SK-N-SH treated with all-trans-retinoic acid at 6 μM for 48 hours (cell line): Measurements from ENCODE around the gene MAP3K20.

ENCODE experiments used
- ATAC-seq: fragments of 200-7000 bp; cut with Tn5 transposase; 3 replicates; pipeline ENCODE4 v1.9.1; 2020; ENCODE audit warnings: mild to moderate bottlenecking, moderate library complexity
- ARNTL ChIP-seq: fragments of 450-650 bp; formaldehyde crosslinking; IDR thresholded peaks from 2 replicates; pipeline ENCODE4 v1.5.0; 2020; ENCODE audit warnings: low read depth, mild to moderate bottlenecking, moderate library complexity, borderline replicate concordance
- BACH2 ChIP-seq: fragments of 250-450 bp; sonication (Bioruptor Pico); IDR thresholded peaks from 2 replicates; pipeline ENCODE4 v1.9.0; 2021; ENCODE audit warnings: mild to moderate bottlenecking, borderline replicate concordance
- CSDC2 ChIP-seq: fragments of 250-450 bp; sonication (Bioruptor Pico); IDR thresholded peaks from 2 replicates; pipeline ENCODE4 v1.5.0; 2020; ENCODE audit warnings: mild to moderate bottlenecking, moderate library complexity
- CSRNP3 ChIP-seq: fragments of 250-450 bp; sonication (Bioruptor Pico); IDR thresholded peaks from 2 replicates; pipeline ENCODE4 v1.5.1; 2021; ENCODE audit warnings: mild to moderate bottlenecking, moderate library complexity
- ESRRG ChIP-seq: fragments of 250-450 bp; sonication (Bioruptor Pico); IDR thresholded peaks from 2 replicates; pipeline ENCODE4 v1.6.1; 2021; ENCODE audit warnings: mild to moderate bottlenecking
- GLIS3 ChIP-seq: fragments of 250-450 bp; sonication (Bioruptor Pico); IDR thresholded peaks from 2 replicates; pipeline ENCODE4 v1.5.0; 2020; ENCODE audit warnings: mild to moderate bottlenecking, moderate library complexity
- ISL1 ChIP-seq: fragments of 250-450 bp; sonication (Bioruptor Pico); IDR thresholded peaks from 2 replicates; pipeline ENCODE4 v2.1.2; 2022; ENCODE audit warnings: mild to moderate bottlenecking, moderate library complexity
- OSR1 ChIP-seq: fragments of 250-450 bp; sonication (Bioruptor Pico); IDR thresholded peaks from 2 replicates; pipeline ENCODE4 v1.8.0; 2022; ENCODE audit warnings: moderate library complexity, mild to moderate bottlenecking, inconsistent platforms
- POU6F1 ChIP-seq: fragments of 250-450 bp; sonication (Bioruptor Pico); IDR thresholded peaks from 2 replicates; pipeline ENCODE4 v1.8.0; 2021; ENCODE audit warnings: low read depth, mild to moderate bottlenecking, moderate library complexity, borderline replicate concordance
- PPARA ChIP-seq: fragments of 250-450 bp; sonication (Bioruptor Pico); IDR thresholded peaks from 2 replicates; pipeline ENCODE4 v1.5.0; 2020; ENCODE audit warnings: mild to moderate bottlenecking, borderline replicate concordance
- RARB ChIP-seq: fragments of 250-450 bp; sonication (Bioruptor Pico); IDR thresholded peaks from 2 replicates; pipeline ENCODE4 v1.8.0; 2021; ENCODE audit warnings: mild to moderate bottlenecking, moderate library complexity
- SNAI2 ChIP-seq: fragments of 250-450 bp; sonication (Bioruptor Pico); IDR thresholded peaks from 2 replicates; pipeline ENCODE4 v1.5.0; 2020; ENCODE audit warnings: mild to moderate bottlenecking, moderate library complexity
- TCF4 ChIP-seq: fragments of 250-450 bp; sonication (Bioruptor Pico); IDR thresholded peaks from 2 replicates; pipeline ENCODE4 v1.8.0; 2021; ENCODE audit warnings: mild to moderate bottlenecking, moderate library complexity, borderline replicate concordance
- TOX ChIP-seq: fragments of 250-450 bp; sonication (Bioruptor Pico); IDR thresholded peaks from 2 replicates; pipeline ENCODE4 v1.8.0; 2021; ENCODE audit warnings: mild to moderate bottlenecking, moderate library complexity, borderline replicate concordance
- ZC3H10 ChIP-seq: fragments of 250-450 bp; sonication (Bioruptor Pico); IDR thresholded peaks from 2 replicates; pipeline ENCODE4 v1.5.1; 2021; ENCODE audit warnings: mild to moderate bottlenecking, moderate library complexity
- ZFP3 ChIP-seq: fragments of 250-450 bp; sonication (Bioruptor Pico); IDR thresholded peaks from 2 replicates; pipeline ENCODE4 v1.5.0; 2020; ENCODE audit warnings: mild to moderate bottlenecking, moderate library complexity
- ZNF565 ChIP-seq: fragments of 450-650 bp; formaldehyde crosslinking; conservative IDR thresholded peaks from 2 replicates; pipeline ENCODE4 v1.5.0; 2020; ENCODE audit warnings: low read depth, mild to moderate bottlenecking, moderate library complexity
- ZNF70 ChIP-seq: fragments of 450-650 bp; formaldehyde crosslinking; IDR thresholded peaks from 2 replicates; pipeline ENCODE4 v1.5.0; 2020; ENCODE audit warnings: mild to moderate bottlenecking, moderate library complexity
- TF ChIP-seq, protein P1 (sequence below): fragments of 250-450 bp; sonication (Bioruptor Pico); IDR thresholded peaks from 2 replicates; pipeline ENCODE4 v1.5.0; 2020; ENCODE audit warnings: mild to moderate bottlenecking, moderate library complexity
- TF ChIP-seq, protein P2 (sequence below): fragments of 250-450 bp; sonication (Bioruptor Pico); IDR thresholded peaks from 2 replicates; pipeline ENCODE4 v1.8.0; 2020; ENCODE audit warnings: mild to moderate bottlenecking, moderate library complexity, borderline replicate concordance

MAP3K20 gene

DNA sequence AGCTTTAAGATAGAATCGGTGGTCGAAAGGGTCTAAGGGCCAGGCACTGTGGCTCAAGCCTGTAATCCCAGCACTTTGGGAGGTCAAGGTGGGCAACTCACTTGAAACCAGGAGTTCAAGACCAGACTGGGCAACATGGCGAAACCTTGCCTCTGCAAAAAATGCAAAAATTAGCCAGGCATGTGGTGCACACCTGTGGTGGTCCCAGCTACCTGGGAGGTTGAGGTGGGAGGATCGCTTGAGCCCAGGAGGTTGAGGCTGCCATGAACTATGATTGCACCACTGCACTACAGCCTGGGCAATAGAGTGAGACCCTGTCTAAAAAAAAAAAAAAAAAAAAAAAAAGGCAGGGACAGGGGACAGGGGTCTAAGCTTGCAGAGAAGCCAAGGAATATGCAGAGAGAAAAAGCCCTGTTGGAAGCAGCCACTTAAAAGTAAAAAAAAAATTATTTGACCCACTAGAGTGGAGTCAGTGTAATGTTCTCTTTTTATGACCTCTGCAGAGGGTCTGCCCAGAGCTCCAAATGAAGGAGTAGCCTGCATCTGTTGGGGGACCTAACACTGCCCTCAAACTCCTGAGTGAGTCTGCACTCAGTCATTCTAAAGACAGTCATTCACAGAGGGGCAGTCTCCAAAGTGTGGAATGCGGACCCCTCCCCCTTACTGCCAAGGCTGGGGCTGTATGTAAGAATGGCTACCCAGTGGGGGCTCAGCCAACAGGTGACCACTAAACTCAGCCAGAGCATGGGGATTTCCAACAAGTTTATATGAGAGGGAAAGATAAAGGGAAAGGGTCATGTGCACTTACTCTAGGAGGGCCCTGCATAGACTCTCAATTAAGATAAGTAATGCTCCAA lies 160.5 kb downstream of the MAP3K20 start:
- no peak for ATAC-seq

GRCh38 chr2:173238385-173238784 lies 162.7 kb downstream of the MAP3K20 start:
- no peak for ATAC-seq
- TF ChIP-seq ISL1 (CRISPR knock-in tag) (no peak), ARNTL (no peak), ZC3H10 (no peak), POU6F1 (no peak), PPARA (CRISPR knock-in tag) (no peak), TCF4 (CRISPR knock-in tag) (no peak), SNAI2 (CRISPR knock-in tag) (no peak), OSR1 (no peak)

More for the DNA sequence above, 160.5 kb downstream of the MAP3K20 start:
- TF ChIP-seq ARNTL (no peak), CSRNP3 (CRISPR knock-in tag) (no peak), TOX (CRISPR knock-in tag) (no peak), BACH2 (no peak), GLIS3 (no peak), ZFP3 (no peak)
- TF ChIP-seq, protein P1, sequence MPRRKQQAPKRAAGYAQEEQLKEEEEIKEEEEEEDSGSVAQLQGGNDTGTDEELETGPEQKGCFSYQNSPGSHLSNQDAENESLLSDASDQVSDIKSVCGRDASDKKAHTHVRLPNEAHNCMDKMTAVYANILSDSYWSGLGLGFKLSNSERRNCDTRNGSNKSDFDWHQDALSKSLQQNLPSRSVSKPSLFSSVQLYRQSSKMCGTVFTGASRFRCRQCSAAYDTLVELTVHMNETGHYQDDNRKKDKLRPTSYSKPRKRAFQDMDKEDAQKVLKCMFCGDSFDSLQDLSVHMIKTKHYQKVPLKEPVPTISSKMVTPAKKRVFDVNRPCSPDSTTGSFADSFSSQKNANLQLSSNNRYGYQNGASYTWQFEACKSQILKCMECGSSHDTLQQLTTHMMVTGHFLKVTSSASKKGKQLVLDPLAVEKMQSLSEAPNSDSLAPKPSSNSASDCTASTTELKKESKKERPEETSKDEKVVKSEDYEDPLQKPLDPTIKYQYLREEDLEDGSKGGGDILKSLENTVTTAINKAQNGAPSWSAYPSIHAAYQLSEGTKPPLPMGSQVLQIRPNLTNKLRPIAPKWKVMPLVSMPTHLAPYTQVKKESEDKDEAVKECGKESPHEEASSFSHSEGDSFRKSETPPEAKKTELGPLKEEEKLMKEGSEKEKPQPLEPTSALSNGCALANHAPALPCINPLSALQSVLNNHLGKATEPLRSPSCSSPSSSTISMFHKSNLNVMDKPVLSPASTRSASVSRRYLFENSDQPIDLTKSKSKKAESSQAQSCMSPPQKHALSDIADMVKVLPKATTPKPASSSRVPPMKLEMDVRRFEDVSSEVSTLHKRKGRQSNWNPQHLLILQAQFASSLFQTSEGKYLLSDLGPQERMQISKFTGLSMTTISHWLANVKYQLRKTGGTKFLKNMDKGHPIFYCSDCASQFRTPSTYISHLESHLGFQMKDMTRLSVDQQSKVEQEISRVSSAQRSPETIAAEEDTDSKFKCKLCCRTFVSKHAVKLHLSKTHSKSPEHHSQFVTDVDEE (CRISPR knock-in tag) = no peak

GRCh38 chr2:173238831-173239230 lies 163.2 kb downstream of the MAP3K20 start:
- no peak for TF ChIP-seq GLIS3
- no peak for TF ChIP-seq PPARA (CRISPR knock-in tag)
- TF ChIP-seq TCF4 (CRISPR knock-in tag) = no peak
- no peak for ATAC-seq

DNA sequence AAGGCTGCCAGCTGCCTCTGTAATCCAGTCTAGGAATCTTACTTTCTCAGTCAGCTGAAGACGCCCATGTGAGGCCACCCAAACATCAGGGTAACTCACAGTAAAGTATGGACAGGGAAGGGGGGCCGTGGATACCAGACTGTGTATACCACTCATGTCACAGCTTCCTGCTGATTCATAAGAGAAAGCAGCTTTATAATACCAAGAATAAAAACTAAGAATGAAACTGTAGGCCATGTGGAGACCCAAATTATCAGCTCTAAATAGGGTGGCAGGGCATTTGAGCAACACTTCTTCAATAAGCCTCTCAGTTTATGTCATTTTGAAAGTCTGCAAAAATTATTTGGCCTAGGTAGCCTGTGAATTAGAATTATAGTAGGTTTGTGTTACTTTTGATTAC lies 164.0 kb downstream of the MAP3K20 start:
- ATAC-seq = no peak
- TF ChIP-seq RARB (no peak), ESRRG (CRISPR knock-in tag) (no peak)
- TF ChIP-seq, all 23 proteins: peak for 0

DNA sequence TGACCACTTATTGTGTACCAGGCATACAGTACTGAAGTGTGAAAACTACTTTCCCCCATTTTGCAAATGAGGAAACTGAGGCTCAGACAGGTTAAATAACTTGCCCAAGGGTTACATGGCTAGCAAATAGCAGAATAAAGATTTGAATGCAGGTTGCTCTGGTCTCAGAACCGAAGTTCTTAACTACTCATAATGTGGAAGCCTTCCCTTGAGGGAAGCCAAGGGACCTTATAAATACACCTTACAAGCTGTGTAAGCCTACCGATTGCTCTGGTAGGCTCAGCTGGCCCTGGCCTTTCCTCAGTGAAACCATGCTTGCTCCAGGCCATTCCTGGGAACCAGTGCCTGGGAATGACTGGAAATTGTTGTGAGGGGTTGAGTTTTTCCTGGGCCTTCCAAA lies 164.4 kb downstream of the MAP3K20 start:
- TF ChIP-seq ZNF70 (CRISPR knock-in tag) = no peak
- no peak for TF ChIP-seq ARNTL
- TF ChIP-seq, protein P2, sequence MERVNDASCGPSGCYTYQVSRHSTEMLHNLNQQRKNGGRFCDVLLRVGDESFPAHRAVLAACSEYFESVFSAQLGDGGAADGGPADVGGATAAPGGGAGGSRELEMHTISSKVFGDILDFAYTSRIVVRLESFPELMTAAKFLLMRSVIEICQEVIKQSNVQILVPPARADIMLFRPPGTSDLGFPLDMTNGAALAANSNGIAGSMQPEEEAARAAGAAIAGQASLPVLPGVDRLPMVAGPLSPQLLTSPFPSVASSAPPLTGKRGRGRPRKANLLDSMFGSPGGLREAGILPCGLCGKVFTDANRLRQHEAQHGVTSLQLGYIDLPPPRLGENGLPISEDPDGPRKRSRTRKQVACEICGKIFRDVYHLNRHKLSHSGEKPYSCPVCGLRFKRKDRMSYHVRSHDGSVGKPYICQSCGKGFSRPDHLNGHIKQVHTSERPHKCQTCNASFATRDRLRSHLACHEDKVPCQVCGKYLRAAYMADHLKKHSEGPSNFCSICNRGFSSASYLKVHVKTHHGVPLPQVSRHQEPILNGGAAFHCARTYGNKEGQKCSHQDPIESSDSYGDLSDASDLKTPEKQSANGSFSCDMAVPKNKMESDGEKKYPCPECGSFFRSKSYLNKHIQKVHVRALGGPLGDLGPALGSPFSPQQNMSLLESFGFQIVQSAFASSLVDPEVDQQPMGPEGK = no peak
- no peak for TF ChIP-seq OSR1
- no peak for TF ChIP-seq SNAI2 (CRISPR knock-in tag)
- no peak for TF ChIP-seq ESRRG (CRISPR knock-in tag)
- TF ChIP-seq ZNF565 (CRISPR knock-in tag) = no peak
- no peak for TF ChIP-seq ZFP3
- TF ChIP-seq CSDC2 (CRISPR knock-in tag) = no peak
- TF ChIP-seq PPARA (CRISPR knock-in tag) = no peak
- TF ChIP-seq GLIS3 = no peak
- no peak for TF ChIP-seq TCF4 (CRISPR knock-in tag)
- no peak for TF ChIP-seq TOX (CRISPR knock-in tag)
- TF ChIP-seq POU6F1 = no peak
- TF ChIP-seq BACH2 = no peak
- no peak for ATAC-seq
